Upper lobe of right lung (tissue), 1 donor: ENCODE data around the gene COASY. TPM values are rescaled to one million over a fixed set of nuclear protein-coding genes. Genes with fewer than 3 reads are reported as not detected.
A peak's percentile ranks its signal among the peaks of the same experiment; 100 is the strongest.
"Not testable (repeated sequence)": the region's sequence is repeated elsewhere in the genome, so short reads cannot be mapped to it uniquely, and the experiment has no call there.

Experiments
- ATAC-seq: fragments of 200-7000 bp; cut with Tn5 transposase; one replicate; pipeline ENCODE4 v1.9.1; 2020; ENCODE audit warnings: mild to moderate bottlenecking, moderate library complexity
- DNase-seq: peaks from one replicate; pipeline ENCODE4 v3.0.0-alpha.2; 2020
- H3K27ac ChIP-seq: fragments of 200-600 bp; one replicate; pipeline ENCODE4 v1.8.0; 2022
- H3K27me3 ChIP-seq: fragments of 200-600 bp; one replicate; pipeline ENCODE4 v1.8.0; 2022; ENCODE audit warnings: mild to moderate bottlenecking
- H3K36me3 ChIP-seq: fragments of 200-600 bp; one replicate; pipeline ENCODE4 v1.8.0; 2022
- H3K4me1 ChIP-seq: fragments of 200-600 bp; one replicate; pipeline ENCODE4 v1.8.0; 2022
- H3K4me3 ChIP-seq: fragments of 200-600 bp; one replicate; pipeline ENCODE4 v1.8.0; 2022; ENCODE audit warnings: mild to moderate bottlenecking
- H3K9me3 ChIP-seq: fragments of 200-600 bp; one replicate; pipeline ENCODE4 v1.8.0; 2022
- CTCF ChIP-seq: fragments of 200-600 bp; IDR thresholded peaks from one replicate; pipeline ENCODE4 v1.8.0; 2022; ENCODE audit warnings: antibody characterized with exemption
- intact Hi-C: fragments of 100-400 bp; cut with DNase I; formaldehyde crosslinking; loops from one replicate; pipeline ENCODE4 v1.11.0; 2022
- total RNA-seq: library from RNA; stranded (reverse); fragmentation: NEBNext Ultra II Directional; extraction: Animal tissue kit (Norgen Biotek cat#: 25700); gene quantifications from one replicate; pipeline ENCODE4 v1.2.1, GENCODE V29; 2021
- donor health status: DM: no; HTN: yes; CAD: no; lungs with severe emphysema.

COASY gene
- total RNA-seq, 1 donor from 2014 or later, result 63.3 TPM

GRCh38 chr17:42548993-42549755, 12.8 kb upstream of the COASY start:
- ATAC-seq (no peak), DNase-seq (no peak)
- no peaks in the 10 kb centered on the region for H3K36me3 ChIP-seq
- intact Hi-C loops, result no loop called here
- no peak for TF ChIP-seq CTCF
- H3K4me3 ChIP-seq, result no peak overlapping the region
- peaks cover 14% of the 10 kb centered on the region for H3K4me1 ChIP-seq
- H3K9me3 ChIP-seq, result no peaks in the 10 kb centered on the region
- H3K27me3 ChIP-seq, result no peaks in the 10 kb centered on the region
- H3K27ac ChIP-seq, result no peak overlapping the region

GRCh38 chr17:42552736-42553135, 9.2 kb upstream of the COASY start, which contains the start of gene HSD17B1:
Gene HSD17B1, plus strand, starts transcription at chr17:42552923. Its CDS starts 11 bp downstream, at chr17:42552934.
- H3K36me3 ChIP-seq, H3K27me3 ChIP-seq, ATAC-seq, intact Hi-C loops, DNase-seq, H3K9me3 ChIP-seq: not testable (repeated sequence)
- peak within 1 kb of the TSS; percentile 89 for H3K4me3 ChIP-seq
- peak within 1 kb of the TSS; percentile 92 for H3K27ac ChIP-seq
- peaks cover 20% of the 10 kb centered on the region for H3K4me1 ChIP-seq

GRCh38 chr17:42553161-42553818, 8.7 kb upstream of the COASY start:
- peak overlapping the region; percentile 89 for H3K4me3 ChIP-seq
- no peaks in the 10 kb centered on the region for H3K27me3 ChIP-seq
- intact Hi-C loops, result no loop called here
- no peaks in the 10 kb centered on the region for H3K9me3 ChIP-seq
- no peak for ATAC-seq
- peaks cover 20% of the 10 kb centered on the region for H3K4me1 ChIP-seq
- TF ChIP-seq CTCF, result no peak
- H3K36me3 ChIP-seq, result no peaks in the 10 kb centered on the region
- peak overlapping the region; percentile 92 for H3K27ac ChIP-seq
- DNase-seq, result peak; percentile 67

GRCh38 chr17:42553866-42554249, 8.1 kb upstream of the COASY start:
- DNase-seq (peak; percentile 74), ATAC-seq (peak; percentile 57)
- no peaks in the 10 kb centered on the region for H3K9me3 ChIP-seq
- H3K27me3 ChIP-seq, result no peaks in the 10 kb centered on the region
- intact Hi-C loops, result no loop called here
- no peaks in the 10 kb centered on the region for H3K36me3 ChIP-seq
- H3K27ac ChIP-seq, result peak overlapping the region; percentile 92
- TF ChIP-seq CTCF, result no peak
- peak overlapping the region; percentile 89 for H3K4me3 ChIP-seq
- peaks cover 17% of the 10 kb centered on the region for H3K4me1 ChIP-seq

GRCh38 chr17:42554250-42555121, 7.5 kb upstream of the COASY start:
- H3K27ac ChIP-seq, result peak overlapping the region; percentile 92
- H3K4me1 ChIP-seq, result peaks cover 15% of the 10 kb centered on the region
- H3K4me3 ChIP-seq, result peak overlapping the region; percentile 89
- DNase-seq (peak; percentile 94), ATAC-seq (peak; percentile 93)
- no peaks in the 10 kb centered on the region for H3K27me3 ChIP-seq
- H3K36me3 ChIP-seq, result no peaks in the 10 kb centered on the region
- no peaks in the 10 kb centered on the region for H3K9me3 ChIP-seq
- intact Hi-C loops, result no loop called here
- TF ChIP-seq CTCF, result no peak
